OCI-LY3 (cell line): Measurements from ENCODE around the gene SHMT2.
A peak's percentile ranks its signal among the peaks of the same experiment; 100 is the strongest.

Source experiments
- H2AFZ ChIP-seq: fragments of 200-600, 300-600 bp; shearing (Covaris generic); 2 replicates; pipeline ENCODE4 v1.6.0; 2014; ENCODE audit warnings: antibody characterized with exemption, low read depth, low read length
- H3K27ac ChIP-seq: fragments of 200-600, 300-600 bp; sonication (generic); 2 replicates; pipeline ENCODE4 v1.5.1; 2014; ENCODE audit warnings: mild to moderate bottlenecking, low read length, moderate library complexity, mixed read lengths
- H3K27me3 ChIP-seq: fragments of 200-600, 300-600 bp; sonication (generic); 2 replicates; pipeline ENCODE4 v1.6.1; 2014; ENCODE audit warnings: low read depth, low read length, mixed read lengths
- H3K36me3 ChIP-seq: fragments of 200-600, 300-600 bp; sonication (generic); replicated peaks from 2 replicates; pipeline ENCODE3; 2014; ENCODE audit warnings: low read depth, low read length, mixed read lengths
- H3K4me1 ChIP-seq: fragments of 300-600, 200-600 bp; sonication (generic); 2 replicates; pipeline ENCODE4 v1.6.1; 2014; ENCODE audit warnings: low read length, mixed read lengths
- H3K4me2 ChIP-seq: fragments of 200-600, 300-600 bp; sonication (generic); 2 replicates; pipeline ENCODE4 v1.6.1; 2014; ENCODE audit warnings: low read length, mixed read lengths
- H3K4me3 ChIP-seq: fragments of 300-600, 200-600 bp; sonication (generic); 2 replicates; pipeline ENCODE4 v1.5.1; 2014; ENCODE audit warnings: antibody characterized with exemption, mild to moderate bottlenecking, low read length, moderate library complexity
- H3K79me2 ChIP-seq: fragments of 300-600, 200-600 bp; shearing (Covaris generic); 2 replicates; pipeline ENCODE4 v1.6.1; 2014; ENCODE audit warnings: mild to moderate bottlenecking, low read length, mixed read lengths
- H3K9ac ChIP-seq: fragments of 300-600, 200-600 bp; shearing (Covaris generic); 2 replicates; pipeline ENCODE4 v1.6.0; 2014; ENCODE audit warnings: mild to moderate bottlenecking, low read length, moderate library complexity
- H3K9me3 ChIP-seq: fragments of 200-600, 300-600 bp; shearing (Covaris generic); 2 replicates; pipeline ENCODE4 v1.6.1; 2014; ENCODE audit warnings: low read length, mixed read lengths; ENCODE audit not compliant: insufficient read depth
- H4K20me1 ChIP-seq: fragments of 200-600, 300-600 bp; sonication (generic); 2 replicates; pipeline ENCODE4 v1.6.1; 2016; ENCODE audit warnings: low read length, mixed read lengths; ENCODE audit not compliant: insufficient read depth
- EZH2phosphoT487 ChIP-seq: fragments of 200-600 bp; shearing (Covaris generic); IDR thresholded peaks from 2 replicates; pipeline ENCODE4 v1.6.1; 2018; ENCODE audit warnings: antibody characterized with exemption, mixed run types, low read depth
- TF ChIP-seq, protein P1 (sequence below): fragments of 200-600, 300-600 bp; sonication (generic); IDR thresholded peaks from 2 replicates; pipeline ENCODE4 v1.5.1; 2014; ENCODE audit warnings: antibody characterized with exemption, low read length, low read depth

The SHMT2 gene

DNA sequence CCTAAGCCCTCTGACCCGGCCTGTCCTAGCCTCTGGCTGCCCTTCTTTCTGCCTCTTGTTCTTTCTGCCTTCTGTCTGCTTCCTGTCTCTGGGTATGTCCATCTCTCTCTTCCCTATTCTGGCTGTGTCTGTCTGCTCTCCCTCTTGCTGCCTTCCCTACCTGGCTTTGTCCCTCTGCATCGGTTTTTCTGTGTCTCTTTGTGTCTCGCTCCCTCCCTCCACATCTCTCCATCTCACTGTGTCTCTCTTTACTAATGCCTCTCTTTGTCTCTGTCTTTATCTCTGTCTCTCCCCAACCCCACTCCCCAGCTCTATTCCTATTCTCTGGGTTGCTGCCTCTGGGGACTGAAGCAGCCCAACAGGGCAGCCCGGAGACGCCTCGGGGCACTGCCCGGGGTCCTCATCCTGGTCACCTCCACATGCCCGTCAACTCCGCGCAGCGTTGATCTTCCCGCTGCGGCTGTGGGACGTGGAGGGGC lies 10.1 kb downstream of the SHMT2 start:
- H2AFZ ChIP-seq, result 0 out of 2 replicates have a peak overlapping the region, but pooled peaks have one; percentile 47
- peak overlapping the region; percentile 91 for H3K4me3 ChIP-seq
- TF ChIP-seq, protein P1, sequence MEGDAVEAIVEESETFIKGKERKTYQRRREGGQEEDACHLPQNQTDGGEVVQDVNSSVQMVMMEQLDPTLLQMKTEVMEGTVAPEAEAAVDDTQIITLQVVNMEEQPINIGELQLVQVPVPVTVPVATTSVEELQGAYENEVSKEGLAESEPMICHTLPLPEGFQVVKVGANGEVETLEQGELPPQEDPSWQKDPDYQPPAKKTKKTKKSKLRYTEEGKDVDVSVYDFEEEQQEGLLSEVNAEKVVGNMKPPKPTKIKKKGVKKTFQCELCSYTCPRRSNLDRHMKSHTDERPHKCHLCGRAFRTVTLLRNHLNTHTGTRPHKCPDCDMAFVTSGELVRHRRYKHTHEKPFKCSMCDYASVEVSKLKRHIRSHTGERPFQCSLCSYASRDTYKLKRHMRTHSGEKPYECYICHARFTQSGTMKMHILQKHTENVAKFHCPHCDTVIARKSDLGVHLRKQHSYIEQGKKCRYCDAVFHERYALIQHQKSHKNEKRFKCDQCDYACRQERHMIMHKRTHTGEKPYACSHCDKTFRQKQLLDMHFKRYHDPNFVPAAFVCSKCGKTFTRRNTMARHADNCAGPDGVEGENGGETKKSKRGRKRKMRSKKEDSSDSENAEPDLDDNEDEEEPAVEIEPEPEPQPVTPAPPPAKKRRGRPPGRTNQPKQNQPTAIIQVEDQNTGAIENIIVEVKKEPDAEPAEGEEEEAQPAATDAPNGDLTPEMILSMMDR, result no peak
- TF ChIP-seq EZH2phosphoT487, result no peak
- H4K20me1 ChIP-seq, result peaks cover 2% of the 10 kb centered on the region; the same call in 1 of the 2 replicates
- H3K79me2 ChIP-seq, result no peaks in the 10 kb centered on the region
- peak overlapping the region; percentile 46 for H3K27ac ChIP-seq
- peaks cover 30% of the 10 kb centered on the region for H3K27me3 ChIP-seq
- peaks cover 35% of the 10 kb centered on the region for H3K4me1 ChIP-seq
- H3K4me2 ChIP-seq, result peak overlapping the region; percentile 100
- no peaks in the 10 kb centered on the region for H3K9me3 ChIP-seq
- peak overlapping the region; percentile 88 for H3K9ac ChIP-seq
- H3K36me3 ChIP-seq, result peaks cover 2% of the 10 kb centered on the region

DNA sequence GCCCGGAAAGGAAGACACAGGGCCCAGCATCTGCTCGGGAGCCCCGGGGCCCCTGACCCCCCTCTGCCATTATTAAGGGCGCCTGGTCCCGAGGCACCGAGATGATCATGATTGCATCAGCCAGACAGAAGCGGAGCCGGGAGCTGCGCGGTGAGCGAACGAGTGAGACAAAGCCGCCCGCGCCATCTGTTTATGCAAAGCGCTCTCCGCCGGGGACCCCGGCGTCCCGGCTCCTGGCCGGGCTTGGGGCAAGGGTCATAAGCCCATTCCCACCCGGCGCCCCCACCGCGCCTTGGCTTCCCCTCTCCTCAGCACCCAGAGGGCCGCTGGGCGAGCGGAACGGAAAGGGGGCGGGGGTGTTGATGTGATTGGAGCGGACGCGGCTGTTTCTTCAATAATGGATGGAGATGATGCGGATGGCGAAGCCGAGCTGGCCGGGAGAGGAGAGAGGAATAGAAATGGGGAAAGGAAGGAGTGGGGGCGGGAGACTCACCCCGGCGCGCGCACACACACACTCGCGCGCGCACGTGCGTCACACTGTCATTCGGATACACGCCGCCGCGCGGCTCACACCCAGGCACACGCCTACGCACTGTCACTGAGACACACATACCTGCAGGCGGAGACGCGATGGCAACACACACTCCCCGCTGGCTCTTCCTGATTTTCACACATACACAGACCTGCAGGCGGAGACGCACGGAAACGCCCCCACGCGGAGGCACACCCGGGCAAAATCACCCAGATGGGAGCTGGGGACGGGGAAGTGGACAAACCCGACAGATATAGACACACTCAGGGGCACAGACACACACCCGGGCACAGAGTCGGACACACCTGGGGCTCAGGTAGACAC lies 10.8 kb downstream of the SHMT2 start:
- peak overlapping the region; percentile 91 for H3K4me3 ChIP-seq
- peaks cover 2% of the 10 kb centered on the region; the same call in 1 of the 2 replicates for H4K20me1 ChIP-seq
- H3K27ac ChIP-seq, result peak overlapping the region; percentile 46
- peak overlapping the region; percentile 47; the same call in 1 of the 2 replicates for H2AFZ ChIP-seq
- TF ChIP-seq EZH2phosphoT487, result no peak
- TF ChIP-seq, protein P1, result peak; percentile 17
- no peaks in the 10 kb centered on the region for H3K79me2 ChIP-seq
- H3K9ac ChIP-seq, result peak overlapping the region; percentile 88
- peaks cover 30% of the 10 kb centered on the region for H3K27me3 ChIP-seq
- peaks cover 35% of the 10 kb centered on the region for H3K4me1 ChIP-seq
- H3K4me2 ChIP-seq, result peak overlapping the region; percentile 100
- H3K36me3 ChIP-seq, result no peaks in the 10 kb centered on the region
- no peaks in the 10 kb centered on the region for H3K9me3 ChIP-seq

DNA sequence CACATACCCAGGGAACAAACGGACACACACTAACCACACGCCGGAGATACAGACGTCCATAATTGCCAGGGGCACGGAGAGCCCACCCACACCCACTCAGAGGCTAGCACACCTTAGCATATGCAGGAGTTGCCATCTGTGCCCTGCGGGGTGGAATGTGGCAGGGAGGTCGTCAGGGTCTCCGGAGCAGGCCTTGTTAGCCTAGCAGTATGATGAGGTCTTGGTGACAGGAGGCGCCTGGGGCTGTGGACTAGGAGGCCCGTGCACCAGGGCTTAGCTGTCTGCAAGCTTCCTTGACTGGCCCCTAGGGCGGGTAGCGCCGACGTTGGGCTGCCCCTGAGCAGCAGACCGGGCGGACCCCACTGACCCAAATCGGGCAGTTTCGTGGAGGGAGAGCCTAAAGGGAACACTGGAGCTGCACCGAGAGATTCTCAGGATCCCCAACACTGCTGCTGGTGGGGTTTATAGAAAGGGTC lies 11.5 kb downstream of the SHMT2 start:
- Histone ChIP-seq H3K36me3 (no peaks in the 10 kb centered on the region), H3K4me3 (peak overlapping the region; percentile 91), H3K27me3 (peaks cover 30% of the 10 kb centered on the region), H4K20me1 (no peaks in the 10 kb centered on the region; the same call in 1 of the 2 replicates), H3K4me1 (peaks cover 35% of the 10 kb centered on the region), H3K79me2 (no peaks in the 10 kb centered on the region), H3K27ac (no peak overlapping the region), H2AFZ (no peak overlapping the region), H3K9me3 (no peaks in the 10 kb centered on the region), H3K4me2 (peak overlapping the region; percentile 100), H3K9ac (peak overlapping the region; percentile 88)
- TF ChIP-seq EZH2phosphoT487, result no peak
- TF ChIP-seq, protein P1, result no peak
